HepG2 (cell line): ENCODE results near the gene JUND. TPM values are rescaled to one million over a fixed set of nuclear protein-coding genes. Genes with fewer than 3 reads are reported as not detected.
A peak's percentile ranks its signal among the peaks of the same experiment; 100 is the strongest.

Source experiments
- ARNT2 ChIP-seq: sonication (generic); formaldehyde crosslinking; IDR thresholded peaks from 2 replicates; pipeline ENCODE4 v1.8.0; 2022; ENCODE audit warnings: mild to moderate bottlenecking, low read depth, missing genetic modification reagents, moderate library complexity
- HMG20A ChIP-seq: IDR thresholded peaks from 2 replicates; pipeline ENCODE4 v1.6.1; 2016; ENCODE audit warnings: borderline replicate concordance
- HNRNPLL ChIP-seq: fragments of 200-400 bp; formaldehyde crosslinking; IDR thresholded peaks from 2 replicates; pipeline ENCODE4 v1.6.1; 2017; ENCODE audit warnings: mild to moderate bottlenecking, low read depth, low read length; ENCODE audit not compliant: poor library complexity, severe bottlenecking
- KDM4B ChIP-seq: sonication (generic); formaldehyde crosslinking; IDR thresholded peaks from 2 replicates; pipeline ENCODE4 v1.4.0; 2020; ENCODE audit warnings: missing genetic modification reagents
- KLF15 ChIP-seq: sonication (generic); formaldehyde crosslinking; IDR thresholded peaks from 2 replicates; pipeline ENCODE4 v1.8.1; 2023; ENCODE audit warnings: borderline replicate concordance, mild to moderate bottlenecking, inconsistent platforms, missing genetic modification reagents, mixed read lengths
- MAFF ChIP-seq: IDR thresholded peaks from 2 replicates; pipeline ENCODE4 v1.6.1; 2011; ENCODE audit warnings: low read depth, low read length, improper control_type of control experiment
- MBD4 ChIP-seq: IDR thresholded peaks from 2 replicates; pipeline ENCODE4 v1.6.1; 2012; ENCODE audit warnings: low read length, inconsistent platforms, borderline replicate concordance
- MYPOP ChIP-seq: sonication (generic); formaldehyde crosslinking; IDR thresholded peaks from 2 replicates; pipeline ENCODE4 v1.8.1; 2023; ENCODE audit warnings: mild to moderate bottlenecking, moderate library complexity, missing genetic modification reagents
- NFYC ChIP-seq: IDR thresholded peaks from 2 replicates; pipeline ENCODE4 v1.6.1; 2016; ENCODE audit warnings: missing genetic modification reagents, missing compliant biosample characterization
- REST ChIP-seq, 2 experiments: IDR thresholded peaks; 2 replicates each; pipeline ENCODE4 v1.6.1; 2011 to 2012; ENCODE audit warnings: low read length in 2 of 2, borderline replicate concordance in 1 of 2, low read depth in 1 of 2, mild to moderate bottlenecking in 1 of 2, moderate library complexity in 1 of 2
- SALL2 ChIP-seq: sonication (generic); formaldehyde crosslinking; IDR thresholded peaks from 2 replicates; pipeline ENCODE4 v1.8.1; 2023; ENCODE audit warnings: mild to moderate bottlenecking, missing genetic modification reagents, inconsistent platforms
- SMC3 ChIP-seq: IDR thresholded peaks from 2 replicates; pipeline ENCODE4 v1.6.1; 2011; ENCODE audit warnings: low read length, improper control_type of control experiment
- SP1 ChIP-seq, 2 experiments: fragments of 450-650 bp in 1 of 2; sonication (generic) in 1 of 2; formaldehyde crosslinking in 1 of 2; IDR thresholded peaks; 2 replicates each; pipeline versions ENCODE4 v1.4.0 to v1.6.1; 2016 to 2020; ENCODE audit warnings: missing genetic modification reagents in 1 of 2
- USF2 ChIP-seq, 2 experiments: sonication (generic) in 1 of 2; formaldehyde crosslinking in 1 of 2; IDR thresholded peaks; 2 replicates each; pipeline versions ENCODE4 v1.5.1 to v1.6.1; 2011 to 2020; ENCODE audit warnings: borderline replicate concordance in 1 of 2, low read depth in 1 of 2, low read length in 1 of 2, mild to moderate bottlenecking in 1 of 2, missing genetic modification reagents in 1 of 2, moderate library complexity in 1 of 2
- ZBTB42 ChIP-seq: sonication (generic); formaldehyde crosslinking; IDR thresholded peaks from 2 replicates; pipeline ENCODE4 v1.5.0; 2020; ENCODE audit warnings: mild to moderate bottlenecking, missing genetic modification reagents
- ZNF180 ChIP-seq: sonication (generic); formaldehyde crosslinking; IDR thresholded peaks from 2 replicates; pipeline ENCODE4 v1.4.0; 2020; ENCODE audit warnings: low read depth, missing genetic modification reagents, borderline replicate concordance
- ZNF335 ChIP-seq: sonication (generic); formaldehyde crosslinking; IDR thresholded peaks from 2 replicates; pipeline ENCODE4 v1.4.0; 2020; ENCODE audit warnings: missing genetic modification reagents
- ZNF367 ChIP-seq: sonication (generic); formaldehyde crosslinking; IDR thresholded peaks from 2 replicates; pipeline ENCODE4 v1.4.0; 2020; ENCODE audit warnings: missing genetic modification reagents, borderline replicate concordance
- ZNF510 ChIP-seq: sonication (generic); formaldehyde crosslinking; IDR thresholded peaks from 2 replicates; pipeline ENCODE4 v1.4.0; 2020; ENCODE audit warnings: low read depth, mild to moderate bottlenecking, missing genetic modification reagents
- ZNF746 ChIP-seq: sonication (generic); formaldehyde crosslinking; IDR thresholded peaks from 2 replicates; pipeline ENCODE4 v1.8.0; 2022; ENCODE audit warnings: mild to moderate bottlenecking, missing genetic modification reagents
- ZNF749 ChIP-seq: sonication (generic); formaldehyde crosslinking; IDR thresholded peaks from 2 replicates; pipeline ENCODE4 v1.8.0; 2022; ENCODE audit warnings: mild to moderate bottlenecking, missing genetic modification reagents, moderate library complexity, borderline replicate concordance
- polyA plus RNA-seq, 8 experiments: library from polyadenylated mRNA; depleted of rRNA in 3 of 8; stranded (reverse) in 7 of 8; unstranded in 1 of 8; fragments of >200 nt; fragmentation: Illumina TruSeq in 4 of 8; extraction: Trizol in 4 of 8; gene quantifications; 2 replicates each; pipeline versions ENCODE4 v1.2.1 to v1.2.3, GENCODE V29; 2011 to 2016; ENCODE audit warnings: low read depth in 4 of 8, missing spikeins in 1 of 8, mixed read lengths in 1 of 8; ENCODE audit not compliant: insufficient read depth in 1 of 8
- total RNA-seq, 5 experiments: library from RNA; depleted of rRNA; stranded (reverse); fragments of >200 nt; fragmentation: Illumina TruSeq; extraction: Trizol; gene quantifications; 2 replicates each; pipeline ENCODE4 v1.2.3, GENCODE V29; 2016; ENCODE audit warnings: low read depth in 1 of 5

The JUND gene
- total and polyA plus RNA-seq, 2 of the 13 experiments (the other 11 are each of a cell fraction or from before 2014, with no cell fraction given): 41.2 to 59.8 TPM

GRCh38 chr19:18280247-18281081 is 958 bp downstream of the JUND start (continued):
- TF ChIP-seq SALL2 (CRISPR knock-in tag) (no peak), ZNF335 (CRISPR knock-in tag) (no peak), KDM4B (CRISPR knock-in tag) (0 out of 2 replicates have a peak, but pooled peaks have one; percentile 21), REST (IDR thresholded peaks at IDR 0.05; ENCODE audit: borderline replicate concordance in 1 of 2, low read depth in 1 of 2, low read length in 2 of 2) (0 out of 4 replicates have a peak, but pooled peaks of 1 of the 2 experiments have one; percentile 19), NFYC (CRISPR knock-in tag) (no peak), SMC3 (no peak), KLF15 (no peak), ARNT2 (CRISPR knock-in tag) (no peak), SP1 (IDR thresholded peaks at IDR 0.05) (no peak), SP1 (CRISPR knock-in tag; IDR thresholded peaks at IDR 0.05) (peak; percentile 31; the same call in 1 of the 2 replicates), ZNF180 (CRISPR knock-in tag) (no peak), MAFF (no peak), ZNF749 (CRISPR knock-in tag) (no peak), MYPOP (CRISPR knock-in tag) (peak; percentile 89), ZNF746 (CRISPR knock-in tag) (no peak), USF2 (IDR thresholded peaks at IDR 0.05; ENCODE audit: low read depth, low read length) (no peak), USF2 (CRISPR knock-in tag; IDR thresholded peaks at IDR 0.05; ENCODE audit: borderline replicate concordance) (no peak), ZNF510 (CRISPR knock-in tag) (no peak), HNRNPLL (peak; percentile 98), ZBTB42 (CRISPR knock-in tag) (no peak), MBD4 (no peak), ZNF367 (CRISPR knock-in tag) (no peak), HMG20A (CRISPR knock-in tag) (no peak; the same call in 1 of the 2 replicates)
